Memory B cell (primary cell): Measurements from ENCODE around the gene TIGD3.

Source experiments
- ATAC-seq: fragments of 150-1000 bp; cut with Tn5 transposase; 2 replicates; pipeline ENCODE4 v1.10.0; 2021; ENCODE audit warnings: low read depth, mild to moderate bottlenecking, moderate library complexity
- DNase-seq, 2 donors: peaks; one replicate each; pipeline ENCODE4 v3.0.0; 2022; ENCODE audit warnings: low spot score in 2 of 2
- H3K27ac Mint-ChIP-seq: one replicate; pipeline ENCODE4 v1.8.0; 2022; ENCODE audit warnings: mild to moderate bottlenecking, moderate library complexity, mixed read lengths
- H3K27me3 Mint-ChIP-seq: one replicate; pipeline ENCODE4 v1.8.0; 2022; ENCODE audit warnings: mixed read lengths
- H3K36me3 Mint-ChIP-seq: one replicate; pipeline ENCODE4 v1.8.0; 2022; ENCODE audit warnings: mild to moderate bottlenecking, mixed read lengths
- H3K4me1 Mint-ChIP-seq: one replicate; pipeline ENCODE4 v1.8.0; 2022; ENCODE audit warnings: mixed read lengths
- H3K4me3 Mint-ChIP-seq: one replicate; pipeline ENCODE4 v1.8.0; 2022; ENCODE audit warnings: mild to moderate bottlenecking, moderate library complexity, mixed read lengths
- H3K9me3 Mint-ChIP-seq: one replicate; pipeline ENCODE4 v1.8.0; 2022; ENCODE audit warnings: mixed read lengths

Gene TIGD3

GRCh38 chr11:65373839-65374580, 19.5 kb downstream of the TIGD3 start:
- no peak overlapping the region for H3K27ac Mint-ChIP-seq
- no peak overlapping the region for H3K4me3 Mint-ChIP-seq
- no peak for DNase-seq
- H3K27me3 Mint-ChIP-seq: no peaks in the 10 kb centered on the region
- H3K9me3 Mint-ChIP-seq: no peaks in the 10 kb centered on the region
- no peak for ATAC-seq
- H3K36me3 Mint-ChIP-seq: no peaks in the 10 kb centered on the region
- peaks cover 13% of the 10 kb centered on the region for H3K4me1 Mint-ChIP-seq

GRCh38 chr11:65375012-65375411, 20.5 kb downstream of the TIGD3 start:
- DNase-seq (no peak), ATAC-seq (no peak)
- H3K9me3 Mint-ChIP-seq: no peaks in the 10 kb centered on the region
- no peak overlapping the region for H3K4me3 Mint-ChIP-seq
- peaks cover 13% of the 10 kb centered on the region for H3K4me1 Mint-ChIP-seq
- no peaks in the 10 kb centered on the region for H3K27me3 Mint-ChIP-seq
- no peaks in the 10 kb centered on the region for H3K36me3 Mint-ChIP-seq
- H3K27ac Mint-ChIP-seq: peak overlapping the region; percentile 38

- H3K36me3 Mint-ChIP-seq: no peaks in the 10 kb centered on the region
- no peak for DNase-seq
- H3K27me3 Mint-ChIP-seq: no peaks in the 10 kb centered on the region
- ATAC-seq: no peak
- H3K4me1 Mint-ChIP-seq: peaks cover 13% of the 10 kb centered on the region
- no peak overlapping the region for H3K27ac Mint-ChIP-seq
- no peak overlapping the region for H3K4me3 Mint-ChIP-seq
- H3K9me3 Mint-ChIP-seq: no peaks in the 10 kb centered on the region
Observed at GRCh38 chr11:65376138-65376713, 21.7 kb downstream of the TIGD3 start.

GRCh38 chr11:65377036-65377435, 22.5 kb downstream of the TIGD3 start:
- Mint-ChIP-seq H3K36me3 (no peaks in the 10 kb centered on the region), H3K4me3 (no peak overlapping the region)

GRCh38 chr11:65377777-65378176, 23.2 kb downstream of the TIGD3 start:
- DNase-seq (no peak), ATAC-seq (no peak)
- no peaks in the 10 kb centered on the region for H3K9me3 Mint-ChIP-seq
- H3K4me1 Mint-ChIP-seq: peaks cover 17% of the 10 kb centered on the region
- no peaks in the 10 kb centered on the region for H3K36me3 Mint-ChIP-seq
- no peaks in the 10 kb centered on the region for H3K27me3 Mint-ChIP-seq
- H3K4me3 Mint-ChIP-seq: no peak overlapping the region
- peak overlapping the region; percentile 87 for H3K27ac Mint-ChIP-seq

More at GRCh38 chr11:65377036-65377435, 22.5 kb downstream of the TIGD3 start:
- Mint-ChIP-seq H3K9me3 (no peaks in the 10 kb centered on the region), H3K4me1 (peaks cover 13% of the 10 kb centered on the region), H3K27ac (peak overlapping the region; percentile 87), H3K27me3 (no peaks in the 10 kb centered on the region)
- ATAC-seq (no peak), DNase-seq (no peak)

GRCh38 chr11:65378208-65378927, 23.8 kb downstream of the TIGD3 start:
- H3K4me3 Mint-ChIP-seq: peak overlapping the region; percentile 11
- H3K9me3 Mint-ChIP-seq: no peaks in the 10 kb centered on the region
- peaks cover 21% of the 10 kb centered on the region for H3K4me1 Mint-ChIP-seq
- H3K36me3 Mint-ChIP-seq: no peaks in the 10 kb centered on the region
- peak overlapping the region; percentile 87 for H3K27ac Mint-ChIP-seq
- DNase-seq (peak; percentile 46 to 48), ATAC-seq (peak; percentile 43)
- H3K27me3 Mint-ChIP-seq: no peaks in the 10 kb centered on the region

- H3K27ac Mint-ChIP-seq: no peak overlapping the region
- H3K4me1 Mint-ChIP-seq: peaks cover 26% of the 10 kb centered on the region
- DNase-seq: no peak
- no peak overlapping the region for H3K4me3 Mint-ChIP-seq
- ATAC-seq: no peak
- H3K9me3 Mint-ChIP-seq: no peaks in the 10 kb centered on the region
- no peaks in the 10 kb centered on the region for H3K27me3 Mint-ChIP-seq
- no peaks in the 10 kb centered on the region for H3K36me3 Mint-ChIP-seq
Observed at GRCh38 chr11:65378928-65379638, 24.5 kb downstream of the TIGD3 start.

- H3K36me3 Mint-ChIP-seq: no peaks in the 10 kb centered on the region
- H3K27ac Mint-ChIP-seq: no peak overlapping the region
- H3K9me3 Mint-ChIP-seq: no peaks in the 10 kb centered on the region
- H3K27me3 Mint-ChIP-seq: no peaks in the 10 kb centered on the region
- no peak overlapping the region for H3K4me3 Mint-ChIP-seq
- ATAC-seq: no peak
- peaks cover 29% of the 10 kb centered on the region for H3K4me1 Mint-ChIP-seq
- no peak for DNase-seq
Observed at GRCh38 chr11:65379698-65380459, 25.3 kb downstream of the TIGD3 start.

- ATAC-seq (no peak), DNase-seq (no peak)
- no peak overlapping the region for H3K27ac Mint-ChIP-seq
- no peaks in the 10 kb centered on the region for H3K36me3 Mint-ChIP-seq
- H3K4me3 Mint-ChIP-seq: peak overlapping the region; percentile 22
- H3K9me3 Mint-ChIP-seq: no peaks in the 10 kb centered on the region
- peaks cover 31% of the 10 kb centered on the region for H3K4me1 Mint-ChIP-seq
- no peaks in the 10 kb centered on the region for H3K27me3 Mint-ChIP-seq
Observed at GRCh38 chr11:65380460-65381119, 26.0 kb downstream of the TIGD3 start.

GRCh38 chr11:65381716-65382032, 27.1 kb downstream of the TIGD3 start:
- H3K27me3 Mint-ChIP-seq: no peaks in the 10 kb centered on the region
- no peak for ATAC-seq
- DNase-seq: no peak
- no peak overlapping the region for H3K27ac Mint-ChIP-seq
- H3K4me3 Mint-ChIP-seq: peak overlapping the region; percentile 86
- H3K36me3 Mint-ChIP-seq: no peaks in the 10 kb centered on the region
- H3K9me3 Mint-ChIP-seq: no peaks in the 10 kb centered on the region
- H3K4me1 Mint-ChIP-seq: peaks cover 33% of the 10 kb centered on the region

- no peaks in the 10 kb centered on the region for H3K27me3 Mint-ChIP-seq
- peak; percentile 84 for ATAC-seq
- peak; percentile 87 to 88 for DNase-seq
- H3K4me3 Mint-ChIP-seq: peak within 1 kb of the TSS; percentile 86
- peaks cover 33% of the 10 kb centered on the region for H3K4me1 Mint-ChIP-seq
- H3K9me3 Mint-ChIP-seq: no peaks in the 10 kb centered on the region
- H3K27ac Mint-ChIP-seq: peak within 1 kb of the TSS; percentile 96
- H3K36me3 Mint-ChIP-seq: no peaks in the 10 kb centered on the region
Observed at GRCh38 chr11:65382033-65382803, 27.7 kb downstream of the TIGD3 start, which contains the start of gene SLC25A45. TSS of gene SLC25A45 (minus strand) at chr11:65382646. CDS start at chr11:65381951, 695 bp downstream.

GRCh38 chr11:65382804-65383368, 28.3 kb downstream of the TIGD3 start:
- peaks cover 32% of the 10 kb centered on the region for H3K4me1 Mint-ChIP-seq

More at GRCh38 chr11:65382804-65383368, 28.3 kb downstream of the TIGD3 start:
- no peaks in the 10 kb centered on the region for H3K27me3 Mint-ChIP-seq
- no peaks in the 10 kb centered on the region for H3K36me3 Mint-ChIP-seq
- H3K27ac Mint-ChIP-seq: peak overlapping the region; percentile 96
- peak overlapping the region; percentile 86 for H3K4me3 Mint-ChIP-seq
- DNase-seq (no peak), ATAC-seq (no peak)
- no peaks in the 10 kb centered on the region for H3K9me3 Mint-ChIP-seq
